SK-N-SH (cell line): ENCODE data around the gene GRIK1. TPM values are rescaled to one million over a fixed set of nuclear protein-coding genes. Genes with fewer than 3 reads are reported as not detected.

Experiments used
- CTCF ChIA-PET: fragments of 300-600, 350-600 bp; formaldehyde crosslinking; extraction: SDS; loops from one replicate; lab custom pipeline; 2021; lab: Yijun Ruan, JAX
- POLR2A ChIA-PET: fragments of 350-600 bp; sonication (Branson Sonifier 250); formaldehyde crosslinking; extraction: SDS; loops from one replicate; lab custom pipeline; 2020; ENCODE audit warnings: antibody characterized with exemption, inconsistent platforms; lab: Yijun Ruan, JAX
- DNase-seq: peaks from one replicate; pipeline ENCODE4 v3.0.0; 2012
- H2AFZ ChIP-seq: fragments of 200-600 bp; sonication (generic); 2 replicates; pipeline ENCODE4 v1.8.1; 2016; ENCODE audit warnings: antibody characterized with exemption, mild to moderate bottlenecking, low read depth
- H3F3A ChIP-seq: fragments of 200-600 bp; sonication (generic); replicated peaks from 2 replicates; pipeline ENCODE3; 2016; ENCODE audit warnings: antibody characterized with exemption, mild to moderate bottlenecking; ENCODE audit not compliant: insufficient read depth
- H3K27ac ChIP-seq, 2 experiments: fragments of 200-500 bp in 1 of 2; fragments of 200-600 bp in 1 of 2; sonication (Bioruptor generic) in 1 of 2; sonication (generic), shearing (Covaris generic) in 1 of 2; 2 replicates each; pipeline versions ENCODE4 v1.5.1 to v1.6.1; 2014 to 2016; ENCODE audit warnings: low read depth in 2 of 2, inconsistent platforms in 1 of 2, low read length in 1 of 2, mild to moderate bottlenecking in 1 of 2, mixed read lengths in 1 of 2
- H3K27me3 ChIP-seq: fragments of 200-600 bp; sonication (generic), shearing (Covaris generic); 2 replicates; pipeline ENCODE4 v1.6.1; 2016; ENCODE audit warnings: mixed run types; ENCODE audit not compliant: insufficient read depth
- H3K36me3 ChIP-seq, 2 experiments: fragments of 200-500 bp in 1 of 2; fragments of 200-600 bp in 1 of 2; sonication (Bioruptor generic) in 1 of 2; sonication (generic) in 1 of 2; replicated peaks in 1 of 2; 2 replicates each; pipeline versions ENCODE3 to v1.5.1; 2014 to 2016; ENCODE audit warnings: low read length in 1 of 2, mild to moderate bottlenecking in 1 of 2; ENCODE audit not compliant: insufficient read depth in 2 of 2, control insufficient read depth in 1 of 2
- H3K4me1 ChIP-seq, 2 experiments: fragments of 200-500 bp in 1 of 2; fragments of 200-600 bp in 1 of 2; sonication (Bioruptor generic) in 1 of 2; sonication (generic), shearing (Covaris generic) in 1 of 2; 2 replicates each; pipeline versions ENCODE4 v1.5.1 to v1.6.1; 2014 to 2016; ENCODE audit warnings: low read depth in 1 of 2, low read length in 1 of 2, mixed run types in 1 of 2; ENCODE audit not compliant: insufficient read depth in 2 of 2, control insufficient read depth in 1 of 2
- H3K4me2 ChIP-seq: fragments of 200-600 bp; sonication (generic), shearing (Covaris generic); 2 replicates; pipeline ENCODE4 v1.6.1; 2017; ENCODE audit warnings: mixed run types
- H3K4me3 ChIP-seq, 2 experiments: fragments of 200-500 bp in 1 of 2; fragments of 200-600 bp in 1 of 2; sonication (Bioruptor generic) in 1 of 2; sonication (generic), shearing (Covaris generic) in 1 of 2; 2 replicates each; pipeline versions ENCODE4 v1.5.1 to v1.8.1; 2014 to 2016; ENCODE audit warnings: low read depth in 2 of 2, inconsistent platforms in 1 of 2, low read length in 1 of 2, mild to moderate bottlenecking in 1 of 2, mixed read lengths in 1 of 2, moderate library complexity in 1 of 2
- H3K79me2 ChIP-seq: fragments of 200-600 bp; sonication (generic); 2 replicates; pipeline ENCODE4 v1.8.1; 2017; ENCODE audit warnings: mild to moderate bottlenecking; ENCODE audit not compliant: insufficient read depth
- H3K9ac ChIP-seq: fragments of 200-600 bp; sonication (generic); 2 replicates; pipeline ENCODE4 v1.6.1; 2017; ENCODE audit warnings: mixed run types
- H3K9me2 ChIP-seq: fragments of 200-600 bp; sonication (generic); 2 replicates; pipeline ENCODE4 v1.6.1; 2017; ENCODE audit warnings: mixed run types
- H3K9me3 ChIP-seq: fragments of 200-600 bp; sonication (generic); 2 replicates; pipeline ENCODE4 v1.6.1; 2017; ENCODE audit warnings: mixed run types, mild to moderate bottlenecking, moderate library complexity
- H4K20me1 ChIP-seq: fragments of 200-600 bp; sonication (generic); 2 replicates; pipeline ENCODE4 v1.6.1; 2017; ENCODE audit warnings: mild to moderate bottlenecking, mixed run types; ENCODE audit not compliant: insufficient read depth
- CHD2 ChIP-seq: fragments of 150-350 bp; IDR thresholded peaks from 2 replicates; pipeline ENCODE4 v1.6.1; 2018; ENCODE audit warnings: low read length; ENCODE audit not compliant: partially characterized antibody
- CTCF ChIP-seq: fragments of 200-600 bp; sonication (generic); IDR thresholded peaks from 2 replicates; pipeline ENCODE4 v1.6.1; 2017; ENCODE audit warnings: antibody characterized with exemption, mild to moderate bottlenecking, moderate library complexity
- EP300 ChIP-seq, 2 experiments: IDR thresholded peaks; 2 replicates each; pipeline versions ENCODE4 v1.4.0 to v1.6.1; 2012; ENCODE audit warnings: borderline replicate concordance in 1 of 2, low read depth in 1 of 2, low read length in 1 of 2
- FOSL2 ChIP-seq: IDR thresholded peaks from 2 replicates; pipeline ENCODE4 v1.4.0; 2012; ENCODE audit warnings: low read depth, mild to moderate bottlenecking, moderate library complexity, borderline replicate concordance
- FOXJ3 ChIP-seq: sonication (generic); formaldehyde crosslinking; IDR thresholded peaks from 2 replicates; pipeline ENCODE4 v1.5.1; 2020; ENCODE audit warnings: mild to moderate bottlenecking, missing genetic modification reagents
- GABPA ChIP-seq: IDR thresholded peaks from 2 replicates; pipeline ENCODE4 v1.4.0; 2012; ENCODE audit warnings: low read depth, mild to moderate bottlenecking
- MAX ChIP-seq: IDR thresholded peaks from 2 replicates; pipeline ENCODE4 v1.4.0; 2012; ENCODE audit warnings: low read depth
- MXI1 ChIP-seq: IDR thresholded peaks from 2 replicates; pipeline ENCODE4 v1.6.1; 2012; ENCODE audit warnings: mild to moderate bottlenecking, low read depth, low read length, improper control_type of control experiment
- POLR2AphosphoS5 ChIP-seq: IDR thresholded peaks from 2 replicates; pipeline ENCODE4 v1.6.1; 2012; ENCODE audit warnings: low read depth, low read length
- SMC3 ChIP-seq: IDR thresholded peaks from 2 replicates; pipeline ENCODE4 v1.6.1; 2012; ENCODE audit warnings: low read depth, low read length, improper control_type of control experiment
- TCF12 ChIP-seq: IDR thresholded peaks from 2 replicates; pipeline ENCODE4 v1.4.0; 2012
- WGBS: methylation state at CpG from one replicate; pipeline ENCODE4 v1.1.6; 2017; ENCODE audit warnings: low lambda C conversion rate; 5-methylcytosine and 5-hydroxymethylcytosine counted together
- polyA plus RNA-seq, 3 experiments: library from polyadenylated mRNA; depleted of rRNA; stranded (reverse); fragments of >200 nt; gene quantifications; 2 replicates each; pipeline ENCODE4 v1.2.3, GENCODE V29; 2012
- TF ChIP-seq, protein P1 (sequence below): IDR thresholded peaks from 2 replicates; pipeline ENCODE4 v1.4.0; 2012; ENCODE audit warnings: low read depth, borderline replicate concordance

The GRIK1 gene
- polyA plus RNA-seq, 1 of the 3 experiments (the other 2 are of a cell fraction) = not detected

DNA sequence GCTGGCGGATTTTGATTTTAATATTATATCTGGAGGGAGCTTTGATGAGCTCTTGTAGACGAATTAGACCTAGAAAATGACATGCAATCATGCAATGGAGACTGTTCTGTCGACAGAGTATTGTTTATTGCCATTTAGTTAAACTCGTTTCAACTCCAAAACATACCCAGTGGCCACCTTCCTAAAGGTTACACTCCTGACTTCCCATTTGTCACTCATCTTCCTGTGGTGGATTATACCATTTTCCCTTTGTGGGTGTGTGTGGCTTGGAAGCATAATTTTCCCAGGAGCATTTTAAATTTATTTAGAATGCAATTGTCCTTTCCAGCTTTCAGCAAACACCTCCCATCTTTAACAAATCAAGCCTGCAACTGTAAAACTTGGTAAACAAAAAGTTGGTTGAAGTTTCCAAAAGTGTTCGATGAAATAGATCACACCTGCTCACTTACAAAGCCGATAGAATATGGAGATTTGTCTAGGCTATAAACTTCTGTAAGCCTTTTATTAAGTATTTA, 266.6 kb downstream of the GRIK1 start:
- no peak overlapping the region for H3K4me2 ChIP-seq
- H3K9ac ChIP-seq = no peak overlapping the region
- H4K20me1 ChIP-seq = no peaks in the 10 kb centered on the region
- H3K9me3 ChIP-seq = no peaks in the 10 kb centered on the region
- no peak overlapping the region for H3K4me3 ChIP-seq
- ChIA-PET POLR2A (interaction anchor here (0.5 kb wide), 1 partner anchor 152 kb away, joined by 3 read pairs; no protein-coding TSS in a partner anchor), CTCF (no interaction called here)
- H2AFZ ChIP-seq = no peak overlapping the region
- H3K27ac ChIP-seq = no peak overlapping the region
- no peaks in the 10 kb centered on the region for H3K79me2 ChIP-seq
- DNase-seq = no peak
- WGBS = 26% methylated on average over 6 of the region's 6 CpGs
- no peaks in the 10 kb centered on the region for H3K27me3 ChIP-seq
- no peaks in the 10 kb centered on the region for H3F3A ChIP-seq
- H3K36me3 ChIP-seq = no peaks in the 10 kb centered on the region
- peaks cover 0 to 9% of the 10 kb centered on the region in 2 experiments; a peak in 2 of 4 replicates for H3K4me1 ChIP-seq
- TF ChIP-seq CHD2 (no peak), FOXJ3 (CRISPR knock-in tag) (no peak)
- TF ChIP-seq, protein P1, sequence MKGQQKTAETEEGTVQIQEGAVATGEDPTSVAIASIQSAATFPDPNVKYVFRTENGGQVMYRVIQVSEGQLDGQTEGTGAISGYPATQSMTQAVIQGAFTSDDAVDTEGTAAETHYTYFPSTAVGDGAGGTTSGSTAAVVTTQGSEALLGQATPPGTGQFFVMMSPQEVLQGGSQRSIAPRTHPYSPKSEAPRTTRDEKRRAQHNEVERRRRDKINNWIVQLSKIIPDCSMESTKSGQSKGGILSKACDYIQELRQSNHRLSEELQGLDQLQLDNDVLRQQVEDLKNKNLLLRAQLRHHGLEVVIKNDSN = no peak
- H3K9me2 ChIP-seq = no peaks in the 10 kb centered on the region

- Histone ChIP-seq H3K36me3 (no peaks in the 10 kb centered on the region), H3K9me2 (no peaks in the 10 kb centered on the region), H3K9ac (no peak overlapping the region), H3K27ac (no peak overlapping the region), H3K79me2 (no peaks in the 10 kb centered on the region), H3K4me3 (no peak overlapping the region), H3K9me3 (no peaks in the 10 kb centered on the region), H3K27me3 (no peaks in the 10 kb centered on the region), H3K4me2 (no peak overlapping the region), H2AFZ (no peak overlapping the region), H4K20me1 (no peaks in the 10 kb centered on the region), H3F3A (no peaks in the 10 kb centered on the region), H3K4me1 (peaks cover 0 to 9% of the 10 kb centered on the region in 2 experiments; a peak in 2 of 4 replicates)
- ChIA-PET POLR2A (no interaction called here), CTCF (no interaction called here)
- DNase-seq = no peak
- WGBS = 46% methylated on average over 4 of the region's 4 CpGs
- TF ChIP-seq POLR2AphosphoS5 (no peak), TCF12 (no peak), EP300 (IDR thresholded peaks at IDR 0.05; ENCODE audit: borderline replicate concordance in 1 of 2, low read depth in 1 of 2, low read length in 1 of 2) (no peak), CTCF (peak; percentile 22; the same call in 1 of the 2 replicates), MAX (no peak)
These were observed 268.1 kb downstream of the GRIK1 start for GRCh38 chr21:29671728-29672127.

GRCh38 chr21:29670228-29670627, 269.6 kb downstream of the GRIK1 start:
- no peak for DNase-seq
- Histone ChIP-seq H3K79me2 (no peaks in the 10 kb centered on the region), H3K27ac (no peak overlapping the region), H3K27me3 (no peaks in the 10 kb centered on the region), H3K9me2 (no peaks in the 10 kb centered on the region), H3K9ac (no peak overlapping the region), H2AFZ (no peak overlapping the region), H4K20me1 (no peaks in the 10 kb centered on the region), H3K9me3 (no peaks in the 10 kb centered on the region), H3K36me3 (no peaks in the 10 kb centered on the region), H3K4me2 (no peak overlapping the region), H3K4me1 (peaks cover 0 to 9% of the 10 kb centered on the region in 2 experiments; a peak in 2 of 4 replicates), H3K4me3 (no peak overlapping the region), H3F3A (no peaks in the 10 kb centered on the region)
- POLR2A ChIA-PET = no interaction called here
- CTCF ChIA-PET = interaction anchor here (1.1 kb wide), 1 partner anchor 14 kb away, joined by 3 read pairs; no protein-coding TSS in a partner anchor
- WGBS = 86% methylated on average over 2 of the region's 2 CpGs
- TF ChIP-seq SMC3 = no peak
- no peak for TF ChIP-seq MXI1
- TF ChIP-seq FOSL2 = no peak
- no peak for TF ChIP-seq GABPA
